Esophagus (tissue), 2 donors: ENCODE data around the gene EXOC3L2. TPM values are rescaled to one million over a fixed set of nuclear protein-coding genes. Genes with fewer than 3 reads are reported as not detected.
A peak's percentile ranks its signal among the peaks of the same experiment; 100 is the strongest.

Experiments
- H3K27ac ChIP-seq, 2 donors: one replicate each; pipeline ENCODE4 v1.5.1; 2013; ENCODE audit warnings: low read depth in 2 of 2, mild to moderate bottlenecking in 2 of 2, inconsistent platforms in 1 of 2, low read length in 1 of 2, moderate library complexity in 1 of 2
- H3K27me3 ChIP-seq, 2 donors: one replicate each; pipeline ENCODE4 v1.6.1; 2013; ENCODE audit warnings: low read length in 2 of 2, control low read depth in 1 of 2, mild to moderate bottlenecking in 1 of 2; ENCODE audit not compliant: insufficient read depth in 2 of 2, control insufficient read depth in 1 of 2
- H3K36me3 ChIP-seq, 2 donors: one replicate each; pipeline ENCODE4 v1.6.1; 2013; ENCODE audit warnings: low read length in 1 of 2; ENCODE audit not compliant: control insufficient read depth in 2 of 2, insufficient read depth in 2 of 2
- H3K4me1 ChIP-seq, 2 donors: one replicate each; pipeline ENCODE4 v1.6.1; 2013; ENCODE audit warnings: low read length in 1 of 2; ENCODE audit not compliant: control insufficient read depth in 2 of 2, insufficient read depth in 2 of 2
- H3K4me3 ChIP-seq, 2 donors: one replicate each; pipeline ENCODE4 v1.5.1; 2013; ENCODE audit warnings: low read length in 2 of 2, mild to moderate bottlenecking in 2 of 2, low read depth in 1 of 2, moderate library complexity in 1 of 2
- H3K9me3 ChIP-seq, 2 donors: one replicate each; pipeline ENCODE4 v1.6.1; 2013; ENCODE audit warnings: mild to moderate bottlenecking in 2 of 2, low read depth in 1 of 2, low read length in 1 of 2, moderate library complexity in 1 of 2; ENCODE audit not compliant: control insufficient read depth in 2 of 2, insufficient read depth in 1 of 2
- WGBS, 2 donors: extraction: QIAGEN DNeasy Blood & Tissue Kit; methylation state at CpG; one replicate each; pipeline ENCODE4 v1.1.7; 2013; 5-methylcytosine and 5-hydroxymethylcytosine counted together
- polyA plus RNA-seq, 2 donors: library from polyadenylated mRNA; stranded (reverse); fragments of 200-250 nt; gene quantifications; one replicate each; pipeline ENCODE4 v1.2.3, GENCODE V29; 2013
- donor health status: healthy with polysubstance abuse.
- donor health status: Bipolar disorder and iron deficiency.

Gene EXOC3L2
- polyA plus RNA-seq, 2 donors = 1.3 to 1.5 TPM

DNA sequence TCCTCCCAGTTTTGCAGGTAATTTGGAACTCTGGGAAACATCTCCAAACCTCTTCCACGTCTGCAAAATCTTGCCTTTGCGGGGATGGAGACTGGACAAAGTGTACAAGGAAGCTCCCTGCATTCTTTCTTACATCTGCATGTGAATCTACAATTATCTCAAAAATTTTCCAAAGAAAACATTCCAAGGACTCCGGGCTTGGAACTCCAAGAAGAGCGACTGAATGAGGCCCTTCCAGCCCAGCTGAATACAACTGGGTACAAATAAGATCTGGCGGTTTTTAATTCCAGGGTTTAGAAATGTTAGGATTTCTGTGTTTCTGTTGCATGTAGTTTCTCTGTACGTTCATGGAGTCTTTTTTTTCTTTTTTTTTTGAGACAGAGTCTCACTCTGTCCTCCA lies 28.5 kb downstream of the EXOC3L2 start:
- H3K27me3 ChIP-seq = no peaks in the 10 kb centered on the region

DNA sequence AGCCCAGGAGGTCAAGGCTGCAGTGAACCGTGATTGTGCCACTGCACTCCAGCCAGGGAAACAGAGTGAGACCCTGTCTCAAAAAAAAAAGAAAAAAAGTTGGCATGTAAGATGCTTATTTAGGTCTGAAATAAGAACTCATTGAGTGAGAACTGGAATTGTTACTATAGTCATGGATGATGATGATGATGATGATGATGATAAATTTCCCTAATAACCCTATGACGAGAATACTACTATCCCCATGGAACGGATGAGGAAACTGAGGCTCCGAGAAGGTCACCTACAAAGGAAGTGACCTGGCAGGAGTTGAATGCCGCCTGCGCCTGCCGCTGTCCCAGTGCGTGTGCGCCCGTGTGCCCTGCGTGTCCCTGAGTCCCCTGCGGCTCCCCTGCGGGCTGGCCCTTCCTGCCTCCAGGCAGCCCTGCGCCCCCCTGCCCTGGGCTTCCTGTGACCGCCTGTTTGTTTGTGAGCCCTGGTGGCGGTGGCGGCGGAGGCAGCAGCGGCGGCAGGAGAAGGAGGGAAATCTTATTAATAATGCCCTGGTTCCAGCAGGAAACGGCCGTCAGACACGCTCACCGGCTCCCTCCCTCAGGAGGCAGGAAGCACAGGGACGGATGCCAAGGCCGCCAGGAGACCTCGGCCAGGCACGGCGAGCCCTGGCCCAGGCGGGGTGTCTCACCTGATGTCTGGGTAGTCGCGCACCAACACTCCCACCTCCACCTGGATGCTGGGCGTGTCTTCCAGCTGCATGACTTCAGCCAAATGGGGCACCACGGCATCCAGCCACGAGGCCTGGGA lies 29.6 kb downstream of the EXOC3L2 start:
- H3K4me1 ChIP-seq = peaks cover 3 to 7% of the 10 kb centered on the region in 2 donors
- no peaks in the 10 kb centered on the region for H3K36me3 ChIP-seq
- no peaks in the 10 kb centered on the region for H3K9me3 ChIP-seq
- H3K4me3 ChIP-seq = no peak overlapping the region
- H3K27ac ChIP-seq = no peak overlapping the region
- 8 to 20% methylated on average over 35 of the region's 35 CpGs for WGBS, 2 donors
- H3K27me3 ChIP-seq = no peaks in the 10 kb centered on the region

More for the DNA sequence above, 28.5 kb downstream of the EXOC3L2 start:
- H3K4me3 ChIP-seq = no peak overlapping the region
- no peaks in the 10 kb centered on the region for H3K9me3 ChIP-seq
- H3K4me1 ChIP-seq = peaks cover 3 to 7% of the 10 kb centered on the region in 2 donors
- no peak overlapping the region for H3K27ac ChIP-seq
- H3K36me3 ChIP-seq = no peaks in the 10 kb centered on the region
- WGBS, 2 donors = 65 to 72% methylated on average over 6 of the region's 6 CpGs

DNA sequence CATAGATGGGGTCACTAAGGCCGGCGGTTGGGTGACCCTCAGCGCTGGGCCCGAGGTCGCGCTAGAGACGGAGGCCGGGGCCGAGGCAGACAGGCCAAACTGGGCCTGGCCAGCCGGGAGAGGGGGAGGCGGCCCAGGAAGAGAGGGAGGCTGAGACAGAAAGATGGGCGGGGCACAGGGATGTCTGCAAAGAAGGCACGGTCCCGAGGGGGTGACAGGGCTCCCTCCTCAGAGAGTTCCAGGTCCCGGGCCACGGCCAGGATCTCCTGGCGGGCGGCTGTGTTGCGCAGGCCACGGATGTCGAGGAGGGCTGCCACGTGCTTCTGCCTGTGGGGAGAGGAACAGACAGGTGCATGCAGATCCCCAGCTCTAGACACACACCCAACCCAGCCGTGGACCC lies 32.2 kb downstream of the EXOC3L2 start:
- H3K36me3 ChIP-seq = no peaks in the 10 kb centered on the region
- H3K27me3 ChIP-seq = no peaks in the 10 kb centered on the region
- no peaks in the 10 kb centered on the region for H3K9me3 ChIP-seq
- peak overlapping the region in 1 of 2 donors; percentile 8 for H3K27ac ChIP-seq
- 80 to 84% methylated on average over 23 of the region's 23 CpGs for WGBS, 2 donors
- no peak overlapping the region for H3K4me3 ChIP-seq
- peaks cover 3 to 7% of the 10 kb centered on the region in 2 donors for H3K4me1 ChIP-seq

DNA sequence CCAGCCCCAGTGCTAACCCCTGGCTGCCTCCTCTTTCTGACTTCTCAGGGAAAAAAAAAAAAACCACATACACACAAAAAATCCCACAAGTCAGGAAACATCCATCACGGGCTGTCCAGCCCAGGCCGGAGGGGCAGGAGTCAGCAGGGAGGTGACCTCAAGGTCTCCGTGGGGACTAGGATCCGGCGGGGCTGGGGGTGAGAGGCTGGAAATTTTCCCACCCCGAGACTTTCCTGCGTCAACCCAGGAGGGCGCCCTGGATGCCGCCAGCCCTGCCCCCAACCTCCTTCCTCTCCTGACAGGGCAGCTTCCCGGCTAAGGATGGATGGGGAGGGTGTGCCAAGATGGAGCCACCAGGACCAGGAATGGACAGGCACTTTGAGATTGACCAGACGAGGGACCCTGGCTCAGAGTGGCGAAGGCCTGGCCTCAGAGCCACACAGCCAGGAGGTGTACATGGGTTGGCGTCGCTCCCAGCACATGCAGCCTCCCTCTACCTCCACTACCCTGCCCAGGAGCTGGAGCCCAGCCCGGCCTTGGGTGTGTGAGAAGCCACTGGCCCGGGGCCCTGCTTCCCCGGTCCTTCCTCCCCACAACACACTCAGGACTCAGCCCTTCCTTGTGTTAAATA lies 33.3 kb downstream of the EXOC3L2 start:
- H3K27me3 ChIP-seq = no peaks in the 10 kb centered on the region
- H3K36me3 ChIP-seq = no peaks in the 10 kb centered on the region
- H3K9me3 ChIP-seq = no peaks in the 10 kb centered on the region
- no peak overlapping the region for H3K27ac ChIP-seq
- H3K4me1 ChIP-seq = peaks cover 3 to 7% of the 10 kb centered on the region in 2 donors
- H3K4me3 ChIP-seq = no peak overlapping the region
- 20 to 21% methylated on average over 17 of the region's 17 CpGs for WGBS, 2 donors

DNA sequence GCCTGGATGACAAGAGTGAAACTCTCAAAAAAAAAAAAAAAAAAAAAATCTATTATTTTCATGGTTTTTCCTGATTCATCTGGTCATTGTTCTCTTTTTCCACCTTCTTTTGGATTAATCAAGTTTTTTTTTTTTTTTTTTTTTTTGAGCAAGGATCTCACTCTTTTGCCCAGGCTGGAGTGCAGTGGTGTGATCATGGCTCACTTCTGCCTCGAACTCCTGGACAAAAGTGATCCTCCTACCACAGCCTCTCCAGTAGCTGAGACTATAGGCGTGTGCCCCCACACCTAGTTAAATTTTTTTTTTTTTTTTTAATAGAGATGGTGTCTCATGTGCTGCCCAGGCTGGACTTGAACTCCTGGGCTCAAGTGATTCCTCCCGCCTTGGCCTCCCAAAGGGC lies 38.9 kb downstream of the EXOC3L2 start:
- Histone ChIP-seq H3K36me3 (no peaks in the 10 kb centered on the region), H3K9me3 (no peaks in the 10 kb centered on the region), H3K4me1 (peaks cover 0 to 7% of the 10 kb centered on the region in 2 donors), H3K27me3 (no peaks in the 10 kb centered on the region), H3K4me3 (no peak overlapping the region), H3K27ac (no peak overlapping the region)
- WGBS, 2 donors = 89 to 91% methylated on average over 3 of the region's 3 CpGs

DNA sequence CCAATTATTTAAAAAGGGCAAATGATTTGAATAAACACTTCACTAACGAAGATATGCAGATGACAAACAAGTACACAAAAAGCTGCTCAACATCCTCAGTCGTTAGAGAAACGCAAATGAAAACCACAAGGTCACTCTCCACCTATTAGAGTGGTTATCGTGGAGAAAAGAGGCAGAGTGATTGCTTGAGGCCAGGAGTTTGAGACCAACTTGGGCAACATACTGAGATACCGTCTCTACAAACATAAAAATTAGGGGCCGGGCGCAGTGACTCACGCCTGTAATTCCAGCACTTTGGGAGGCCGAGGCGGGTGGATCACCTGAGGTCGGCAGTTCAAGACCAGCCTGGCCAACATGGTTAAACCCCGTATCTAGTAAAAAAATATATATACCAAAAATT lies 39.4 kb downstream of the EXOC3L2 start:
- Histone ChIP-seq H3K9me3 (no peaks in the 10 kb centered on the region), H3K36me3 (no peaks in the 10 kb centered on the region), H3K27ac (no peak overlapping the region), H3K27me3 (no peaks in the 10 kb centered on the region), H3K4me1 (peaks cover 0 to 7% of the 10 kb centered on the region in 2 donors), H3K4me3 (no peak overlapping the region)
- WGBS, 2 donors = 83 to 89% methylated on average over 12 of the region's 12 CpGs

DNA sequence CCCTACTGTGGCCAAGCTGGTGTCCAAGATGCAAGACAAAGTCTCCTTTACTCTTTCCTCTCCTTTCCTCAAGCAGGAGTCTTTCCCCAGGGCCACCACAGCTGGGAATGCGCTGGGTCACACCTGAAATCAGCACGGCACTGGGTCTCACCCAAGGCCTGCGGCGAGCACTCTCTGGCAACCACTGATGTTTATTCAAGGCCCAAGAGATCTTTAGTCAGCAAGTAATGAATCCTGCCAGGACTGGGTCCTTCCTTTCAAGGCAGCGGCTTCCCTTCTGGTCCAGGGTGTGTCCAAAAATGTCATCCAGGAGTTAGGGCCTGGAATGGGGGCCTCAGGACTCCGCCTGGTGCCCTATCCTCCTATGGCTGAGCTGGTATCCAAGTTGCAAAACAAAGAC lies 42.6 kb downstream of the EXOC3L2 start:
- Histone ChIP-seq H3K27me3 (no peaks in the 10 kb centered on the region), H3K4me1 (peaks cover 0 to 7% of the 10 kb centered on the region in 2 donors), H3K27ac (peak overlapping the region in 1 of 2 donors; percentile 57), H3K36me3 (no peaks in the 10 kb centered on the region), H3K9me3 (no peaks in the 10 kb centered on the region), H3K4me3 (no peak overlapping the region)
- WGBS, 2 donors = 46 to 52% methylated on average over 6 of the region's 6 CpGs

DNA sequence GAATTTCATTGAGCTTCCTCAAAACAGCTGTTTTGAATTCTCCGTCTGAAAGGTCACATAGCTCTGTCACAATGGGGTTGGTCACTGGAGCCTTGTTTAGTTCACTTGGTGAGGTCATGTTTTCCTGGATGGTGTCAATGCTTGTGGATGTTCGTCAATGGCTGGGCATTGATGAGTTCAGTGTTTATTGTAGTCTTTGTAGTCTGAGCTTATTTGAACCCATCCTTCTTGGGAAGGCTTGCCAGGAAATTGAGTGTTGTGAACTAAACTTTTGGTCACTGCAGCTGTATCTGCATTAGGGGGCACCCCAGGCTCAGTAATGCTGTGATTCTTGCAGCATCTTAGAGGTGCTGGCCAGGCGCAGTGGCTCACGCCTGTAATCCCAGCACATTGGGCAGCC lies 44.6 kb downstream of the EXOC3L2 start:
- Histone ChIP-seq H3K9me3 (no peaks in the 10 kb centered on the region), H3K4me3 (no peak overlapping the region), H3K27ac (no peak overlapping the region), H3K27me3 (no peaks in the 10 kb centered on the region), H3K4me1 (peaks cover 0 to 7% of the 10 kb centered on the region in 2 donors), H3K36me3 (no peaks in the 10 kb centered on the region)
- 59 to 81% methylated on average over 4 of the region's 4 CpGs for WGBS, 2 donors

DNA sequence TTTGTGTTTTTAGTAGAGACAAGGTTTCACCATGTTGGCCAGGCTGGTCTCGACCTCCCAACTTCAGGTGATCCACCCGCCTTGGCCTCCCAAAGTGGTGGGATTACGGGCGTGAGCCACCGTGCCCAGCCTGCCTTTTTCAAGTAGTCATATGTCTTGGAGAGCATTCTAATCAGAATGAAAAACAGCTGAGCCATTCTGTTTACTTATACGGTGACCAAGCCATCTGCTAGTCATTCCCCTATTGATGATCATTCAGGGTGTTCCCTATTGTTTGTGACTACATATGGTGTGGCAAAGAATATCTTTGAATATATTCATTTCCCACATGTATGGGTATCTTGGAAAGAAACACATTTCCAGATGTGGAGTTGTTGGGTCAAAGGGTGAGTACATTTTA lies 49.4 kb downstream of the EXOC3L2 start:
- H3K27me3 ChIP-seq = no peaks in the 10 kb centered on the region
- no peak overlapping the region for H3K27ac ChIP-seq
- no peaks in the 10 kb centered on the region for H3K9me3 ChIP-seq
- H3K4me3 ChIP-seq = no peak overlapping the region
- no peaks in the 10 kb centered on the region for H3K36me3 ChIP-seq
- no peaks in the 10 kb centered on the region for H3K4me1 ChIP-seq
- 77 to 89% methylated on average over 6 of the region's 6 CpGs for WGBS, 2 donors

DNA sequence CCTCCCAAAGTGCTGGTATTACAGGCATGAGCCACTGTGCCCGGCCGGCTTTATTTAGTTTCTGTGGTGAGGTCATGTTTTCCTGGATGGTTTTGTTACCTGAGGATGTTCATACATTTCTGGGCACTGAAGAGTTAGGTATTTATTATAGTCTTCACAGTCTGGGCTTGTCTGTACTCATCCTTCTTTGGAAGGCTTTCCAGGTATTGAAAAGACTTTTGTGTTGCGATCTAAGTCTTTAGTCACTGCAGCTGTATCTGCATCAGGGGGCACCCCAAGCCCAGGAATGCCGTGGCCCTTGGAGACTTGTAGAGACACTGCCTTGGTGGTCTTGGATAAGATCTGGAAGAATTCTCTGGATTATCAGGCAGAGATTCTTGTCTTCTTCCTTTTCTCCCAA lies 53.8 kb downstream of the EXOC3L2 start:
- H3K9me3 ChIP-seq = no peaks in the 10 kb centered on the region
- no peaks in the 10 kb centered on the region for H3K4me1 ChIP-seq
- H3K4me3 ChIP-seq = no peak overlapping the region
- H3K27me3 ChIP-seq = no peaks in the 10 kb centered on the region
- H3K27ac ChIP-seq = no peak overlapping the region
- 55 to 69% methylated on average over 4 of the region's 4 CpGs for WGBS, 2 donors
- H3K36me3 ChIP-seq = no peaks in the 10 kb centered on the region
